Thoracic aorta (tissue), 2 donors: ENCODE results near the gene CENPQ. TPM values are rescaled to one million over a fixed set of nuclear protein-coding genes. Genes with fewer than 3 reads are reported as not detected.

ENCODE experiments used
- ATAC-seq: fragments of 150-250 bp; one replicate; pipeline ENCODE4 v1.8.0; 2017; ENCODE audit warnings: low read depth; ENCODE audit not compliant: insufficient number of reproducible peaks, low FRiP score
- DNase-seq: peaks from one replicate; pipeline ENCODE4 v3.0.0-alpha.2; 2020; ENCODE audit warnings: low spot score
- H3K27ac ChIP-seq, 2 donors: fragments of 200-600 bp; sonication (generic); 1 replicate in 1 of 2; 2 replicates in 1 of 2; pipeline ENCODE4 v1.5.1; 2016; ENCODE audit warnings: mild to moderate bottlenecking in 2 of 2, moderate library complexity in 2 of 2
- H3K27me3 ChIP-seq: fragments of 200-600 bp; sonication (generic); replicated peaks from 2 replicates; pipeline ENCODE4 v1.6.0; 2016; ENCODE audit warnings: mild to moderate bottlenecking; ENCODE audit not compliant: insufficient read depth
- H3K36me3 ChIP-seq: fragments of 200-600 bp; sonication (generic); one replicate; pipeline ENCODE4 v1.5.1; 2016
- H3K4me1 ChIP-seq, 2 donors: fragments of 200-600 bp; sonication (generic); 1 replicate in 1 of 2; 2 replicates in 1 of 2; pipeline versions ENCODE4 v1.5.1 to v1.6.0; 2016; ENCODE audit warnings: low read depth in 2 of 2, mild to moderate bottlenecking in 1 of 2; ENCODE audit not compliant: control insufficient read depth in 1 of 2
- H3K4me3 ChIP-seq: fragments of 200-600 bp; sonication (generic); 2 replicates; pipeline ENCODE4 v1.5.1; 2016; ENCODE audit warnings: mild to moderate bottlenecking
- H3K9me3 ChIP-seq: fragments of 200-600 bp; sonication (generic); 2 replicates; pipeline ENCODE4 v1.5.1; 2016
- total RNA-seq, 2 donors: library from RNA; depleted of rRNA; stranded (reverse); fragments of >200 nt; gene quantifications; one replicate each; pipeline versions ENCODE4 v1.1.0 to v1.2.3, GENCODE V29; 2016
- TF ChIP-seq, protein P1 (sequence below): fragments of 200-600 bp; sonication (generic); IDR thresholded peaks from one replicate; pipeline ENCODE4 v1.5.1; 2019; ENCODE audit warnings: antibody characterized with exemption

Gene CENPQ
- total RNA-seq, 2 donors from 2014 or later = 4.2 to 5.4 TPM

DNA sequence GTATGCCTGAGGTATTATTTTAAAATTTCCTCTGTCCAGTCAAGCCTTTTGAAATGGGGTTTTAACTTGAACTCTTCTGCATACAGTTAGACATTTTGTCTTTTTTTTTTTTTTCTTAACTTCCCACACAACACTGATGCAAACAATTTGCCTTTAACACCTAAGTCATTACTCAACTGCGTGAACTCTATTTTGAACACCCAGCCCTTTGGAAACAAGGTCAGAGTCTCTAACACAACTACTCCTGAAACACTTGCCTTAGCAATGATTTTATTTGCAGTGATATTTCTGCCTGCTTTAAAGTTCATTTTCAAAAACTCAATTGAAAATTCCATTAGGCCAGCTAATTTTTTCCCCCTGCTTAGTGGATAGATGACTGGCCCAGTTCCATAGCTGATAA is 60.7 kb downstream of the CENPQ start:
- Histone ChIP-seq H3K4me1 (no peaks in the 10 kb centered on the region), H3K36me3 (no peaks in the 10 kb centered on the region), H3K27me3 (no peaks in the 10 kb centered on the region), H3K9me3 (no peaks in the 10 kb centered on the region), H3K4me3 (no peak overlapping the region), H3K27ac (no peak overlapping the region)
- ATAC-seq (no peak), DNase-seq (no peak)
- TF ChIP-seq, protein P1, sequence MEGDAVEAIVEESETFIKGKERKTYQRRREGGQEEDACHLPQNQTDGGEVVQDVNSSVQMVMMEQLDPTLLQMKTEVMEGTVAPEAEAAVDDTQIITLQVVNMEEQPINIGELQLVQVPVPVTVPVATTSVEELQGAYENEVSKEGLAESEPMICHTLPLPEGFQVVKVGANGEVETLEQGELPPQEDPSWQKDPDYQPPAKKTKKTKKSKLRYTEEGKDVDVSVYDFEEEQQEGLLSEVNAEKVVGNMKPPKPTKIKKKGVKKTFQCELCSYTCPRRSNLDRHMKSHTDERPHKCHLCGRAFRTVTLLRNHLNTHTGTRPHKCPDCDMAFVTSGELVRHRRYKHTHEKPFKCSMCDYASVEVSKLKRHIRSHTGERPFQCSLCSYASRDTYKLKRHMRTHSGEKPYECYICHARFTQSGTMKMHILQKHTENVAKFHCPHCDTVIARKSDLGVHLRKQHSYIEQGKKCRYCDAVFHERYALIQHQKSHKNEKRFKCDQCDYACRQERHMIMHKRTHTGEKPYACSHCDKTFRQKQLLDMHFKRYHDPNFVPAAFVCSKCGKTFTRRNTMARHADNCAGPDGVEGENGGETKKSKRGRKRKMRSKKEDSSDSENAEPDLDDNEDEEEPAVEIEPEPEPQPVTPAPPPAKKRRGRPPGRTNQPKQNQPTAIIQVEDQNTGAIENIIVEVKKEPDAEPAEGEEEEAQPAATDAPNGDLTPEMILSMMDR = no peak

DNA sequence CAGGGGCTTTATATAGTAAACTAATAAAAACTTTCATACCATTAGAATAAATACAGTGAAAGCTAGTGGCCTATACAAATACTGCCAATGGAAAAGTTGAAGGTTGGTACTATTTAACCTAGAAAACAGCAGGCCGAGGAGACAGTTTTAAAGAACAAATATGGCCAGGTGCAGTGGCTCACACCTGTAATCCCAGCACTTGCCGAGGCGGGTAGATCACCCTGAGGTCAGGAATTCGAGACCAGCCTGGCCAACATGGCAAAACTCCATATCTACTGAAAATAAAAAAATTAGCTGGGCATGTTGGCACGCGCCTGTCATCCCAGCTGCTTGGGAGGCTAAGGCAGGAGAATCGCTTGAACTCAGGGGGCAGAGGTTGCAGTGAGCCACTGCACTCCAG is 61.4 kb downstream of the CENPQ start:
- no peak overlapping the region for H3K27ac ChIP-seq
- no peaks in the 10 kb centered on the region for H3K9me3 ChIP-seq
- H3K27me3 ChIP-seq = no peaks in the 10 kb centered on the region
- ATAC-seq (no peak), DNase-seq (no peak)
- H3K4me3 ChIP-seq = no peak overlapping the region
- no peaks in the 10 kb centered on the region for H3K36me3 ChIP-seq
- H3K4me1 ChIP-seq = no peaks in the 10 kb centered on the region
- TF ChIP-seq, protein P1 = no peak

DNA sequence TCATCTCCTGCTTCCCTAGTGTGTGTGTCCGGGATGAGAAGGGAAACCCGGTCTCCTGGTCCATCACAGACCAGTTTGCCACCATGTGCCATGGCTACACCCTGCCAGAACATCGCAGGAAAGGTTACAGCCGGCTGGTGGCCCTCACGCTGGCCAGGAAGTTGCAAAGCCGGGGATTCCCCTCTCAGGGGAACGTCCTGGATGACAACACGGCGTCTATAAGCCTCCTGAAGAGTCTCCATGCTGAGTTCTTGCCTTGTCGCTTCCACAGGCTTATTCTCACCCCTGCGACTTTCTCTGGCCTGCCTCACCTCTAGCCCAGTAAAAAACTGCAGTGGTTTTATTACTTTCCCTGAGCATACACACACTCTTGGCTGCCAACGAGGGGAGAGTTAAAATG is 63.4 kb downstream of the CENPQ start:
- Histone ChIP-seq H3K36me3 (no peaks in the 10 kb centered on the region), H3K4me3 (no peak overlapping the region), H3K4me1 (no peaks in the 10 kb centered on the region), H3K9me3 (no peaks in the 10 kb centered on the region), H3K27ac (no peak overlapping the region), H3K27me3 (no peaks in the 10 kb centered on the region)
- DNase-seq (no peak), ATAC-seq (no peak)
- TF ChIP-seq, protein P1 = no peak

DNA sequence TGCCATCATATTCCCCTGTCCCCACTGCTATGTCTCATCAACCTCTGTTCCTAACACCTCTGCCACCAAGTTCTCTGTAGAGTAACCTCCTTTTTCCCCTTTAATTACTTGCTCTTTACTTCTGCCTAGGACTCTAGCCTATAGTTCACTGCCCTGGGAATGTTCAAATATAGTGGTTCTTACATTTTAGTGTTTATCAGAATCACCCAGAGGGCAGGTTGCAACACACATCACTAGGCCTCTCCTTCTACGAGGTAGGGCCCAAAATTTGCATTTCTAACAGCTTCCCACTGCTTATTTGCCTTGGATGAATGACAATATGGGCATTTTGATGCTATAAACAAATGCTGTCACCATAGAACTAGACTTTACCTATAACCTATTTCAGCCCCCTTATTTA is 64.2 kb downstream of the CENPQ start:
- H3K27ac ChIP-seq = no peak overlapping the region
- H3K4me1 ChIP-seq = no peaks in the 10 kb centered on the region
- no peaks in the 10 kb centered on the region for H3K9me3 ChIP-seq
- no peak overlapping the region for H3K4me3 ChIP-seq
- no peak for ATAC-seq
- no peaks in the 10 kb centered on the region for H3K36me3 ChIP-seq
- H3K27me3 ChIP-seq = no peaks in the 10 kb centered on the region
- TF ChIP-seq, protein P1 = no peak
- no peak for DNase-seq

DNA sequence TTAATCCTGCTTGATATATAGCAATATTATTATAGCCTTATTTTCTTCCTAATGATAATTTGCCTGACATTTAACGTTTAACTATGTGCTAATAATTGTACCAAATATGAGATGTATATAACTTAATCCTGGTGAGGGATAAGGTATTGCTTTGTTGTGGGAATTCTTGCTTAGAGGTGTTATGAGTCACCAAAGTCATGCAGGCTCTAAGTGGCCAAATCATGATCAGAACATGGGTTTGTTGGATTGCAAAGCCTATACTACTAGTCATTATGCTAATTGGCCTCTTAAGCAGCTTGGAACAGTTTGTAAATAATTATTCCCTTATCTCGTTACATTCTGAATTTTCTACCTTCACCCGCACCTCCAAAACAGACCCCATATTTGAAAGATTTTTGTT is 65.4 kb downstream of the CENPQ start:
- DNase-seq (no peak), ATAC-seq (no peak)
- no peaks in the 10 kb centered on the region for H3K36me3 ChIP-seq
- no peaks in the 10 kb centered on the region for H3K27me3 ChIP-seq
- TF ChIP-seq, protein P1 = no peak
- H3K27ac ChIP-seq = no peak overlapping the region
- no peaks in the 10 kb centered on the region for H3K4me1 ChIP-seq
- H3K4me3 ChIP-seq = no peak overlapping the region
- H3K9me3 ChIP-seq = no peaks in the 10 kb centered on the region
